Ovary (tissue), 3 donors: ENCODE data around the gene MAP3K21.

ENCODE experiments used
- POLR2A ChIP-seq: fragments of 450-650 bp; IDR thresholded peaks from one replicate; pipeline ENCODE4 v1.6.1; 2017; ENCODE audit warnings: antibody characterized with exemption, mild to moderate bottlenecking, moderate library complexity
- TF ChIP-seq, protein P1 (sequence below), 3 donors: fragments of 450-650 bp in 2 of 3; fragments of 200-600 bp in 1 of 3; IDR thresholded peaks; one replicate each; pipeline versions ENCODE4 v1.5.1 to v1.8.0; 2016 to 2022; ENCODE audit warnings: antibody characterized with exemption in 3 of 3, mild to moderate bottlenecking in 1 of 3
- donor health status: DM: no; HTN: no; CAD: no.

DNA sequence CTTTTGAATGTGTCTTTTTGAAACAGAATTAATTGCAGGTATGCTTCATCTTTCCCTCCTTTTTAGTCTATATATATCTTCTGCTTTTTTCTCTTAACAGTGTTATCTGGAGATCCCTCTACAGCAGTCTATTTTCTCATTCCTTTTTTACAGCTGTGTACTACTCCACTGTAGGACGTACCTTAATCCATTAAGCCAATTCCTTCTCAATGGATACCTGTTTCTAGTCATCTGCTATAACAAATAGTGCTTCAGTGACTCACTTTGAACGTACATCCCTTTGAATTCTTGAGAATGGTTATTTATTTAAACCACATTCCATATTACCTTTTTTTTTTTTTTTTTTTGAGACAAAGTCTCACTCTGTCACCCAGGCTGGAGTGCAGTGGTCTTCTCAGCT lies 47.6 kb upstream of the MAP3K21 start:
- TF ChIP-seq, protein P1, sequence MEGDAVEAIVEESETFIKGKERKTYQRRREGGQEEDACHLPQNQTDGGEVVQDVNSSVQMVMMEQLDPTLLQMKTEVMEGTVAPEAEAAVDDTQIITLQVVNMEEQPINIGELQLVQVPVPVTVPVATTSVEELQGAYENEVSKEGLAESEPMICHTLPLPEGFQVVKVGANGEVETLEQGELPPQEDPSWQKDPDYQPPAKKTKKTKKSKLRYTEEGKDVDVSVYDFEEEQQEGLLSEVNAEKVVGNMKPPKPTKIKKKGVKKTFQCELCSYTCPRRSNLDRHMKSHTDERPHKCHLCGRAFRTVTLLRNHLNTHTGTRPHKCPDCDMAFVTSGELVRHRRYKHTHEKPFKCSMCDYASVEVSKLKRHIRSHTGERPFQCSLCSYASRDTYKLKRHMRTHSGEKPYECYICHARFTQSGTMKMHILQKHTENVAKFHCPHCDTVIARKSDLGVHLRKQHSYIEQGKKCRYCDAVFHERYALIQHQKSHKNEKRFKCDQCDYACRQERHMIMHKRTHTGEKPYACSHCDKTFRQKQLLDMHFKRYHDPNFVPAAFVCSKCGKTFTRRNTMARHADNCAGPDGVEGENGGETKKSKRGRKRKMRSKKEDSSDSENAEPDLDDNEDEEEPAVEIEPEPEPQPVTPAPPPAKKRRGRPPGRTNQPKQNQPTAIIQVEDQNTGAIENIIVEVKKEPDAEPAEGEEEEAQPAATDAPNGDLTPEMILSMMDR (IDR thresholded peaks at IDR 0.05): no peak
- TF ChIP-seq POLR2A: no peak
